BE2C (cell line): ENCODE results near the gene GALNT7.
A peak's percentile ranks its signal among the peaks of the same experiment; 100 is the strongest.

Source experiments
- DNase-seq: peaks from one replicate; pipeline ENCODE4 v3.0.0-alpha.2; 2020
- H3K27me3 ChIP-seq: fragments of 250-450 bp; sonication (Bioruptor Pico); 2 replicates; pipeline ENCODE4 v1.5.1; 2020; ENCODE audit warnings: mild to moderate bottlenecking
- H3K36me3 ChIP-seq: fragments of 250-450 bp; sonication (Bioruptor Pico); 2 replicates; pipeline ENCODE4 v1.5.1; 2020; ENCODE audit warnings: mild to moderate bottlenecking
- H3K4me1 ChIP-seq: fragments of 250-450 bp; sonication (Bioruptor Pico); 2 replicates; pipeline ENCODE4 v1.5.1; 2020
- H3K4me3 ChIP-seq: 2 replicates; pipeline ENCODE4 v1.5.1; 2011; ENCODE audit warnings: low read depth, low read length
- H3K9me3 ChIP-seq: fragments of 250-450 bp; sonication (Bioruptor Pico); 2 replicates; pipeline ENCODE4 v1.5.1; 2020
- CTCF ChIP-seq: IDR thresholded peaks from 2 replicates; pipeline ENCODE4 v1.5.1; 2012; ENCODE audit warnings: mild to moderate bottlenecking, low read depth, low read length

The GALNT7 gene

GRCh38 chr4:173265751-173266150, 97.1 kb downstream of the GALNT7 start:
- Histone ChIP-seq H3K36me3 (no peaks in the 10 kb centered on the region), H3K9me3 (no peaks in the 10 kb centered on the region), H3K4me1 (peaks cover 15% of the 10 kb centered on the region), H3K4me3 (no peak overlapping the region), H3K27me3 (no peaks in the 10 kb centered on the region)
- no peak for DNase-seq
- no peak for TF ChIP-seq CTCF

- TF ChIP-seq CTCF = no peak
These were observed 99.1 kb downstream of the GALNT7 start for GRCh38 chr4:173267711-173268110.

GRCh38 chr4:173269280-173269679, 100.7 kb downstream of the GALNT7 start:
- no peak for TF ChIP-seq CTCF

More at GRCh38 chr4:173267711-173268110, 99.1 kb downstream of the GALNT7 start:
- Histone ChIP-seq H3K36me3 (no peaks in the 10 kb centered on the region), H3K4me1 (peaks cover 15% of the 10 kb centered on the region), H3K4me3 (no peak overlapping the region), H3K9me3 (no peaks in the 10 kb centered on the region), H3K27me3 (no peaks in the 10 kb centered on the region)
- DNase-seq = no peak

GRCh38 chr4:173270312-173271027, 101.9 kb downstream of the GALNT7 start:
- no peak for TF ChIP-seq CTCF
- Histone ChIP-seq H3K36me3 (no peaks in the 10 kb centered on the region), H3K27me3 (no peaks in the 10 kb centered on the region), H3K9me3 (no peaks in the 10 kb centered on the region), H3K4me3 (no peak overlapping the region), H3K4me1 (peaks cover 11% of the 10 kb centered on the region)
- DNase-seq = peak; percentile 44

More at GRCh38 chr4:173269280-173269679, 100.7 kb downstream of the GALNT7 start:
- no peaks in the 10 kb centered on the region for H3K36me3 ChIP-seq
- no peak overlapping the region for H3K4me3 ChIP-seq
- no peaks in the 10 kb centered on the region for H3K9me3 ChIP-seq
- H3K27me3 ChIP-seq = no peaks in the 10 kb centered on the region
- H3K4me1 ChIP-seq = peaks cover 15% of the 10 kb centered on the region
- DNase-seq = peak; percentile 50

GRCh38 chr4:173272314-173272713, 103.7 kb downstream of the GALNT7 start:
- no peak for TF ChIP-seq CTCF
- Histone ChIP-seq H3K4me3 (no peak overlapping the region), H3K9me3 (no peaks in the 10 kb centered on the region), H3K4me1 (peaks cover 11% of the 10 kb centered on the region), H3K36me3 (no peaks in the 10 kb centered on the region), H3K27me3 (no peaks in the 10 kb centered on the region)
- DNase-seq = no peak

- Histone ChIP-seq H3K4me3 (no peak overlapping the region), H3K4me1 (peaks cover 11% of the 10 kb centered on the region), H3K9me3 (no peaks in the 10 kb centered on the region), H3K36me3 (no peaks in the 10 kb centered on the region), H3K27me3 (no peaks in the 10 kb centered on the region)
- no peak for DNase-seq
- no peak for TF ChIP-seq CTCF
These were observed 104.4 kb downstream of the GALNT7 start for GRCh38 chr4:173272996-173273395.
